ENCODE data around the gene ELOA. TPM values are rescaled to one million over a fixed set of nuclear protein-coding genes. Genes with fewer than 3 reads are reported as not detected.

Gene ELOA
- total RNA-seq, 2 donors from 2014 or later: 33.3 to 42.4 TPM

GRCh38 chr1:23718482-23718881 lies 24.8 kb upstream of the ELOA start:
- H3K4me3 ChIP-seq (ENCODE audit: low read length): no peak overlapping the region
- H3K4me1 Mint-ChIP-seq: peaks cover 10% of the 10 kb centered on the region
- H3K27ac Mint-ChIP-seq: peak overlapping the region; percentile 61
- H3K27ac ChIP-seq (ENCODE audit: low read depth, low read length): no peak overlapping the region
- H3K36me3 ChIP-seq (ENCODE audit: control insufficient read depth, insufficient read depth, low read length): no peaks in the 10 kb centered on the region
- H3K9me3 ChIP-seq (ENCODE audit: control insufficient read depth, low read length): no peaks in the 10 kb centered on the region
- H3K4me3 Mint-ChIP-seq: no peak overlapping the region
- 23 to 26% methylated on average over 3 of the region's 3 CpGs for WGBS, 2 experiments (ENCODE audit: insufficient coverage in 1 of 2, insufficient read length in 1 of 2)
- H3K9me3 Mint-ChIP-seq: no peaks in the 10 kb centered on the region
- DNase-seq: peak; percentile 91
- no peaks in the 10 kb centered on the region for H3K27me3 ChIP-seq (ENCODE audit: control insufficient read depth, insufficient read depth, low read length, poor library complexity, severe bottlenecking)
- no peaks in the 10 kb centered on the region for H3K4me1 ChIP-seq (ENCODE audit: control insufficient read depth, insufficient read depth, low read length)
- no peaks in the 10 kb centered on the region for H3K27me3 Mint-ChIP-seq (ENCODE audit: insufficient read depth)
- H3K9ac ChIP-seq (ENCODE audit: extremely low read depth, low read length, poor library complexity, severe bottlenecking): no peak overlapping the region
- H3K36me3 Mint-ChIP-seq (ENCODE audit: low read depth): peaks cover 13% of the 10 kb centered on the region
- peak; percentile 88 for TF ChIP-seq CTCF (conservative IDR thresholded peaks at IDR 0.05)

GRCh38 chr1:23719162-23719820 lies 24.0 kb upstream of the ELOA start:
- no peak for TF ChIP-seq CTCF (conservative IDR thresholded peaks at IDR 0.05)
- WGBS, 2 experiments (ENCODE audit: insufficient coverage in 1 of 2, insufficient read length in 1 of 2): 90 to 93% methylated on average over 2 to 3 of the region's 3 CpGs
- Histone ChIP-seq H3K9ac (ENCODE audit: extremely low read depth, low read length, poor library complexity, severe bottlenecking) (no peak overlapping the region), H3K27me3 (ENCODE audit: control insufficient read depth, insufficient read depth, low read length, poor library complexity, severe bottlenecking) (no peaks in the 10 kb centered on the region), H3K27ac (ENCODE audit: low read depth, low read length) (no peak overlapping the region), H3K4me1 (ENCODE audit: control insufficient read depth, insufficient read depth, low read length) (no peaks in the 10 kb centered on the region), H3K9me3 (ENCODE audit: control insufficient read depth, low read length) (no peaks in the 10 kb centered on the region), H3K36me3 (ENCODE audit: control insufficient read depth, insufficient read depth, low read length) (no peaks in the 10 kb centered on the region), H3K4me3 (ENCODE audit: low read length) (no peak overlapping the region)
- no peak for DNase-seq
- H3K36me3 Mint-ChIP-seq (ENCODE audit: low read depth): peaks cover 12% of the 10 kb centered on the region
- H3K27ac Mint-ChIP-seq: no peak overlapping the region
- H3K4me3 Mint-ChIP-seq: no peak overlapping the region
- H3K9me3 Mint-ChIP-seq: no peaks in the 10 kb centered on the region
- H3K27me3 Mint-ChIP-seq (ENCODE audit: insufficient read depth): no peaks in the 10 kb centered on the region
- H3K4me1 Mint-ChIP-seq: peaks cover 10% of the 10 kb centered on the region

- Histone ChIP-seq H3K9ac (ENCODE audit: extremely low read depth, low read length, poor library complexity, severe bottlenecking) (no peak overlapping the region), H3K4me3 (ENCODE audit: low read length) (no peak overlapping the region), H3K27me3 (ENCODE audit: control insufficient read depth, insufficient read depth, low read length, poor library complexity, severe bottlenecking) (no peaks in the 10 kb centered on the region), H3K4me1 (ENCODE audit: control insufficient read depth, insufficient read depth, low read length) (no peaks in the 10 kb centered on the region), H3K36me3 (ENCODE audit: control insufficient read depth, insufficient read depth, low read length) (no peaks in the 10 kb centered on the region), H3K27ac (ENCODE audit: low read depth, low read length) (no peak overlapping the region), H3K9me3 (ENCODE audit: control insufficient read depth, low read length) (no peaks in the 10 kb centered on the region)
- Mint-ChIP-seq H3K9me3 (no peaks in the 10 kb centered on the region), H3K27ac (peak overlapping the region; percentile 27), H3K4me3 (no peak overlapping the region), H3K27me3 (ENCODE audit: insufficient read depth) (no peaks in the 10 kb centered on the region), H3K4me1 (peaks cover 10% of the 10 kb centered on the region), H3K36me3 (ENCODE audit: low read depth) (peaks cover 15% of the 10 kb centered on the region)
- no peak for TF ChIP-seq CTCF (conservative IDR thresholded peaks at IDR 0.05)
- DNase-seq: no peak
- 94 to 97% methylated on average over 10 of the region's 10 CpGs for WGBS, 2 experiments (ENCODE audit: insufficient coverage in 1 of 2, insufficient read length in 1 of 2)
Measured at GRCh38 chr1:23720256-23720995, 22.8 kb upstream of the ELOA start.

Measured in endodermal cell (in vitro differentiated cells).